Effector memory CD4-positive, alpha-beta T cell (primary cell): ENCODE measurements around the gene UNC79.
"Not testable (repeated sequence)": the region's sequence is repeated elsewhere in the genome, so short reads cannot be mapped to it uniquely, and the experiment has no call there.

Experiments
- DNase-seq, 3 donors: peaks; one replicate each; pipeline ENCODE4 v3.0.0-alpha.2; 2020
- H3K27ac ChIP-seq: 2 replicates; pipeline ENCODE4 v1.7.0; 2013; ENCODE audit warnings: mild to moderate bottlenecking, low read length, moderate library complexity; ENCODE audit not compliant: insufficient read depth, poor library complexity, severe bottlenecking
- H3K27me3 ChIP-seq: replicated peaks from 2 replicates; pipeline ENCODE4 v1.7.0; 2013; ENCODE audit warnings: mild to moderate bottlenecking, low read length; ENCODE audit not compliant: insufficient read depth, control insufficient read depth, poor library complexity, severe bottlenecking
- H3K36me3 ChIP-seq: 2 replicates; pipeline ENCODE4 v1.7.0; 2013; ENCODE audit warnings: mild to moderate bottlenecking, low read length, moderate library complexity; ENCODE audit not compliant: control insufficient read depth, insufficient read depth
- H3K4me1 ChIP-seq: 2 replicates; pipeline ENCODE4 v1.7.0; 2013; ENCODE audit warnings: low read length, mild to moderate bottlenecking; ENCODE audit not compliant: control insufficient read depth, insufficient read depth, poor library complexity, severe bottlenecking
- H3K4me3 ChIP-seq: 2 replicates; pipeline ENCODE4 v1.7.0; 2013; ENCODE audit warnings: low read length, low read depth, mild to moderate bottlenecking; ENCODE audit not compliant: insufficient read depth, poor library complexity, severe bottlenecking
- H3K9me3 ChIP-seq: 2 replicates; pipeline ENCODE4 v1.7.0; 2013; ENCODE audit warnings: mild to moderate bottlenecking, low read length, moderate library complexity; ENCODE audit not compliant: control insufficient read depth

The UNC79 gene

DNA sequence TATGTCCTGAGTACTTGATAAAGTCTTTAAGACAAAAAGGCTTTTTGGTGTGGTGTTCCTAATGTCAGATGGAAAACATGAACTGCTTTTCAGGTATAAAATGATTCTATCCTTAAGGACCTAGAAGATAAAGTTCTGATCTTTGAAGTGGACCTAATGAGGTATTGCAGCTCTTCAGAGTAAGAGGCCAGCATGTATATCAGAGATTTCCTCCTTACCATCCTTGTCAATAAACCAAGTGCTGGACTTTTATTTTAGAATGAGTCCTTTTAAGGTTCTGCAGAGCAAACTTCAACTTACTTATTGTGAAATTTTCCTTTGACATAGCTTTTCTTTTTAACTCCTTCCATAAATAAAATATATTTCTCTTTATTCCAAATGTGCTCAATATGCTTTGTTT is 50.1 kb downstream of the UNC79 start:
- DNase-seq = no peak
- H3K36me3 ChIP-seq = no peaks in the 10 kb centered on the region
- H3K27me3 ChIP-seq = no peaks in the 10 kb centered on the region
- H3K27ac ChIP-seq = no peak overlapping the region
- H3K4me3 ChIP-seq = no peak overlapping the region
- H3K9me3 ChIP-seq = no peaks in the 10 kb centered on the region
- H3K4me1 ChIP-seq = no peaks in the 10 kb centered on the region

DNA sequence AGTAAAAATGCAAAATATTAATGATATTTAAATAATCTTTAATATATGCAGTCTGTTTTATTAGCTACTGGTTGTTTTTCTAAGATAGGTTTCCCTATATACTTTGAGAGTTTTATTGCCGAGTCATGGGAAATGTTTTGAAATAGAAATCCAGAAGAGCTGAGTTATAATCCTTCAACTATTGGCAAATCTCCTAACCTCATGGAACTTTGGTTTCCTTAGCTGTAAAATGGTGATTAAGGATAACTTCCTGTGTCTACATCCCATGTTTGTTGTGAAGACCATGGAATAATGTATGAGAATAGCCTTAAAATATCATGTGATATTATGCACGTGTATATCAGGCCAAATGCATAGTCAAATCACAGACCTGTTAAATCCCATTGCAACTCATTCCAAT is 51.0 kb downstream of the UNC79 start:
- Histone ChIP-seq H3K36me3 (no peaks in the 10 kb centered on the region), H3K27ac (no peak overlapping the region), H3K4me1 (no peaks in the 10 kb centered on the region), H3K9me3 (no peaks in the 10 kb centered on the region), H3K27me3 (no peaks in the 10 kb centered on the region), H3K4me3 (no peak overlapping the region)
- no peak for DNase-seq

DNA sequence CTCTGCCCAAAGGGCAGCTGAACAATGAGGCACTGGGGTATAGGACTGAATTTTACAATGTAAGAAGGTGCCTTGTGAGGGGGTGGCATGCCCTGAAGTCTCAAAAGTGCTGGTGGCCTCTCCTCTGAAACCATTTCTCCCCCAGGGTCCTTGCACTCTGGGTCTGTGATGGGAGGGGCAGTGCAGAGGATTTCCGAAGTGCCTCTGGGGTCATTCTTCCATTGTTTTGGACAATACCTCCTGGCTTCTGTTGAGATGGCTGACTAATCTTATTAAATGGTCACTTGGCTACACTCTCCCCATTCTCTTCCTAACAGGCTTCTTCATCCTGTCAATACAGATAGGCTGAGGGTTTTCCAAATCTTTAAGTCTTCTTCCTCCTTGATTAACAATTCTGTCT is 59.3 kb downstream of the UNC79 start:
- Histone ChIP-seq H3K9me3 (no peaks in the 10 kb centered on the region), H3K4me3 (no peak overlapping the region)

DNA sequence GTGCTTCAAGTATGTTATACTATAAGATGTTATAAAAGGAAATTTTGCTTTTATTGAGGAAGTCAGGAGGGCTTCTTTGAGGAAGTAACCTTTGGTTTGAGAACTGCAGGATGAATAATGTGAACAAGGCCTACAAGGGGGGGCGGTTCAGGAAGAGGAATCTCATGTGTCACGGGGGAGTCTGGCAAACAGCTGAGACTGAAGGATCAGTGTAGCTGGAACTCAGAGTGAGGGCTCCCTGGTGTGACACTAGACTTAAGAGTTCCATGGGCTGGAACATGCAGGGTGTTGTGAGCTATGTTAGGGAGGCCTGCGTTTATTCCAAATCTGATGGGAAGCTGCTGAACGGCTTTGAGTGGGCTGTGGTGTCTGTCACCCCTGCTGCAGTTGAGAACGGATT is 62.3 kb downstream of the UNC79 start:
- Histone ChIP-seq H3K4me1 (no peaks in the 10 kb centered on the region), H3K27ac (no peak overlapping the region)
- no peak for DNase-seq

More for the DNA sequence above, 59.3 kb downstream of the UNC79 start:
- no peak for DNase-seq
- no peaks in the 10 kb centered on the region for H3K36me3 ChIP-seq
- H3K27ac ChIP-seq = no peak overlapping the region
- H3K27me3 ChIP-seq = no peaks in the 10 kb centered on the region
- no peaks in the 10 kb centered on the region for H3K4me1 ChIP-seq

DNA sequence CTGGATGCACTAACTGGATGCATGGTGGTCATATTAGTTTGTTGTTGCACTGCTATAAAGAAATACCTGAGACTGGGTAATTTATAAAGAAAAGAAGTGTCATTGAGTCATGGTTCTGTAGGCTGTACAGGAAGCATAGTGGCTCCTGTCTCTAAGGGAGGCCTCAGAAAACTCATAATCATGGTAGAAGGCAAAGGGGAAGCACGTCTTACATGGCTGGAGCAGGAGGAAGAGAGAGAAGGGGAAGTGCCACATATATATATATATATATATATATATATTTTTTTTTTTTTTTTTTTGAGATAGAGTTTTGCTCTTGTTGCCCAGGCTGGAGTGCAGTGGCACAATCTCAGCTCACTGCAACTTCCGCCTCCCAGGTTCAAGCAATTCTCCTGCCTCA is 62.9 kb downstream of the UNC79 start:
- not testable (repeated sequence) for H3K4me1 ChIP-seq, H3K9me3 ChIP-seq, H3K36me3 ChIP-seq, DNase-seq, H3K27ac ChIP-seq, H3K4me3 ChIP-seq, H3K27me3 ChIP-seq

More for the DNA sequence above, 62.3 kb downstream of the UNC79 start:
- Histone ChIP-seq H3K9me3 (no peaks in the 10 kb centered on the region), H3K27me3 (no peaks in the 10 kb centered on the region), H3K4me3 (no peak overlapping the region), H3K36me3 (no peaks in the 10 kb centered on the region)

DNA sequence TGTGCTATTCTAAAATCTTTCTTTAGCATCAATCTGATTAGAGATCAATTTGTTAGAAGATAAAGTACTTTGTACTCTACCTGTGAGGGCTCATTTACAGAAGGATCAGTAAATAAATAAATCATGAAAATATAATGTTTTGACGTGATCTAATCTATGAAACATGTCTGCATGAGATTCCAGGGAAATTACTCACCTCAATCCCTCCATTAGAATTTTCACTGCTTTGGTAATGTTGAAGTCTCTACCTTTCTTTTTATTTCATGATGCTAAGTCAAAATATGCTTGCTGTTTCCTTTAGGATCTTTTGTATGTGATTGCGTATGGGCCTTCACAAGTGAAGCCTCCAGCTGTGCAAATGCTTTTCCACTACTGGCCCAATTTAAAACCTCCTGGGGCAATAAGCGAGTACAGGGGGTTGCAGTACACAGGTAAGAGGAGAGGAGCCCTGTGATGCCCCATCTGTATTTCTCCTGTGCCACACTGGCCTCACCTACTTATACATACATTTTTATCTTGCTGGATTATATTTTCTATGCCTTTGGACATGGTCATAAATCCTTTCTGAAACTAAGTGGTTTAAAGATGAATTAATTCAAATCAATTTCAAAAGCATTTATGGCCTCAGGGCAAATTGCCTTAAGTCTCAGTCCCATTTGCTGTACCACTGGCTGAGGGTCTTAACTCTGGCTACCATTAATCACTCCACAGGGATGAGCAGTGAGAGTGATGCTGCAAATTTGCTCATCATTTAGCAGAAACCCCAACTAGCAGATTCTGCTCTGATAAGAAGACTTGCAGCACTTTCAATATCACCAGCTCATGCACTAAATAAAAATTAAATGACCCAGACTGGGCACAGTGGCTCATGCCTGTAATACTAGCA is 66.4 kb downstream of the UNC79 start:
- Histone ChIP-seq H3K4me3 (no peak overlapping the region), H3K27ac (no peak overlapping the region), H3K36me3 (no peaks in the 10 kb centered on the region), H3K27me3 (no peaks in the 10 kb centered on the region), H3K9me3 (no peaks in the 10 kb centered on the region), H3K4me1 (no peaks in the 10 kb centered on the region)
- no peak for DNase-seq

DNA sequence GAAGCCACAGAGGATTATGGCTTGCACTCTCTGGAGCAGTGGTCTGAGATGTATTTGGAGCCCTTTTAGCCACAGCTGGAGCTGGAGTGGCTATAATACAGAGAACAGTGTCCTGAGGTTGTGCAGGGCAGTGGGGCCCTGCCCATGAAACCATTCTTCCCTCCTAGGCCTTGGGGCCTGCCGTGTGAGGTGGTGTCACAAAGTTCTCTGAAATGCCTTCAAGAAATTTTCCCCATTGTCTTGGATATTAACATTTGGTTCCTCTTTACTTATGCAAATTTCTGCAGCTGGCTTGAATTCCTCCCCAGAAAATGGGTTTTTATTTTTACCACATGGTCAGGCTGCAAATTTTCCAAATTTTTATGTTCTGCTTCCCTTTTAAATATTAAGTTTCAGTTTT is 79.3 kb downstream of the UNC79 start:
- Histone ChIP-seq H3K9me3 (no peaks in the 10 kb centered on the region), H3K27me3 (no peaks in the 10 kb centered on the region), H3K4me1 (no peaks in the 10 kb centered on the region), H3K36me3 (no peaks in the 10 kb centered on the region), H3K27ac (no peak overlapping the region), H3K4me3 (no peak overlapping the region)
- no peak for DNase-seq

DNA sequence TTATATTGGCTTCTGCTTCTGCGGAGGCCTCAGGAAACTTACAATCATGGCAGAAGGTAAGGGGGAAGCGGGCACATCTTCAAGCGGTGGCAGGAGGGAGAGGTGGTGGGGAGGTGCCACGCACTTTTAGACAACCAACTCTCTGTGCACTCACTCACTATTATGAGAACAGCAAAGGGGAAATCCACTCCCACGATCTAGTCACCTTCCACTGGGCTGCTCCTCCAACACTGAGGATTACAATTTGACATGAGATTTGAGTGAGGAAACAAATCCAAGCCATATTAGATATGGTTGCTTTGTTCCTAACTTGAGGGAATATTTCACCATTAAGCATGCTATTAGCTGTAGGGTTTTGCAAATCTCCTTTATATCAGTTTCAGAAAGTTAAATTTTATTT is 80.3 kb downstream of the UNC79 start:
- Histone ChIP-seq H3K4me1 (no peaks in the 10 kb centered on the region), H3K4me3 (no peak overlapping the region), H3K9me3 (no peaks in the 10 kb centered on the region), H3K36me3 (no peaks in the 10 kb centered on the region), H3K27ac (no peak overlapping the region), H3K27me3 (no peaks in the 10 kb centered on the region)
- no peak for DNase-seq

DNA sequence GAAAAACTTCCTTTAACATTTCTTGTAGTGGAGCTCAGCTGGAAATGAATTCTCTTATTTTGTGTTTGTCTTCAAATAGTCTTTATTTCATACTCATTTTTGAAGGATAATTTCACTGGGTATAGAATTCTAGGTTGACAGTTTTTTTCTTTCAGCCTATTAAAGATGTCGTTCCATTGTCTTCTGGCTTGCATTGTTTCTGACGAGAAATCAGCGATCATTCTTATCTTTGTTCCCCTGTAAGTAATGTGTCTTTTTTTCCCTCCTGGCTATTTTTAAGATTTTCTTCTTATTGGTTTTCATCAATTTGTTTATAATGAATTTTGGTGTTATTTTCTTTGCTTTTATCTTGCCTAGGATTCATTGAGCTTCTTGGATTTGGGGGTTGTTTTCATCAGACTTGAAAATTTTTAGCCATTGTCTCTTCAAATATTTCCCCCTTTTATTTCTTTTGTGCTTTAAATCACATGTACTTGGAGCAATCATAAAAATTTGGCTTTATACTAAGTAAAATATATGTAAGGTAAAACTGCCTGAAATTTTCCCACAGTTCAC is 89.4 kb downstream of the UNC79 start:
- no peak for DNase-seq
- H3K27ac ChIP-seq = no peak overlapping the region
- no peaks in the 10 kb centered on the region for H3K4me1 ChIP-seq
- no peaks in the 10 kb centered on the region for H3K9me3 ChIP-seq
- no peaks in the 10 kb centered on the region for H3K36me3 ChIP-seq
- no peaks in the 10 kb centered on the region for H3K27me3 ChIP-seq
- no peak overlapping the region for H3K4me3 ChIP-seq

DNA sequence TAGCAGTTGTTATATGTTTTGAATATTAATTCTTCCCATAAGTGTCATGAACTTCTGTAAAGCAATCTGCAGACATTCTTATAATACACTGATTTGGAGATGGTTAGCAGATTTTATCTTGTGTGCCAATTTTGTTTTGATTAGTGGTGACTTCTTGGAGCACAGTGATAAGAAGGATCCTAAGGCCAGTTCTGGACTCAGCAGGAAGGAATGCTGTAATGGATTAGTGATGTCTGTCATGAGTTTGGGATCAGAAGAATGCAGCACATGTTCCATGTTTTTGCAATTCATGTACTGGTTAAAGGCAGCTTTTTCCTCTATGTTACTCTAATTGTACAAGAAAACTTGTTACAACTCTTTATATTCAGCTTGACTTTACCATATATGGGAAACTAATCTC is 91.5 kb downstream of the UNC79 start:
- no peaks in the 10 kb centered on the region for H3K36me3 ChIP-seq
- DNase-seq = no peak
- H3K27me3 ChIP-seq = no peaks in the 10 kb centered on the region
- H3K27ac ChIP-seq = no peak overlapping the region
- no peak overlapping the region for H3K4me3 ChIP-seq
- H3K9me3 ChIP-seq = no peaks in the 10 kb centered on the region
- H3K4me1 ChIP-seq = no peaks in the 10 kb centered on the region
